ENCODE measurements around the gene UGT1A1.

DNA sequence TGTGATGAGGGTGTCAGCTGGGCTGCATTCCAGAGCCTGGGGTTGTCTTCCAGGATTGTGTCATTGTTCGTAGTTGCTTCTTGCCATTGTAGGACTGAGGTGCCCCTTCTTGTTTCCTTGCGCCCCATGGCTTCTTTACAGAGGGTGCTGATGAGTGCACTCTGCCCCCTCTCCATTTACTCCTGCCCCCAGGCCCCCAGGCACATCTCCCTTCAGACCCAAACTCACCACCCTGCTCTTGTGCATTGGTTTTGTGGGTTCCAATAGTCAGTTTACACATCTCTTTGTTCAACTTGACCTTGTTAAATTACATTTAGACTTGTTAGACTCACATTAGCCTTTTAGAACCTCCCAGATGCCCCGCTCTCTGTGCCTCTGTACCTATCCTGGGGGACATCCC, 61.1 kb downstream of the UGT1A1 start:
- TF ChIP-seq TAF1 (IDR thresholded peaks at IDR 0.05; ENCODE audit: borderline replicate concordance, low read depth, low read length) (no peak), CEBPB (IDR thresholded peaks at IDR 0.05; ENCODE audit: borderline replicate concordance in 1 of 2, low read depth in 2 of 2, low read length in 2 of 2) (no peak), RAD21 (IDR thresholded peaks at IDR 0.05; ENCODE audit: insufficient read depth, low read depth, low read length) (no peak), RFX5 (IDR thresholded peaks at IDR 0.05; ENCODE audit: low read depth, low read length) (no peak), SP1 (IDR thresholded peaks at IDR 0.05; ENCODE audit: low read depth, low read length) (no peak)
- TF ChIP-seq, protein P1, sequence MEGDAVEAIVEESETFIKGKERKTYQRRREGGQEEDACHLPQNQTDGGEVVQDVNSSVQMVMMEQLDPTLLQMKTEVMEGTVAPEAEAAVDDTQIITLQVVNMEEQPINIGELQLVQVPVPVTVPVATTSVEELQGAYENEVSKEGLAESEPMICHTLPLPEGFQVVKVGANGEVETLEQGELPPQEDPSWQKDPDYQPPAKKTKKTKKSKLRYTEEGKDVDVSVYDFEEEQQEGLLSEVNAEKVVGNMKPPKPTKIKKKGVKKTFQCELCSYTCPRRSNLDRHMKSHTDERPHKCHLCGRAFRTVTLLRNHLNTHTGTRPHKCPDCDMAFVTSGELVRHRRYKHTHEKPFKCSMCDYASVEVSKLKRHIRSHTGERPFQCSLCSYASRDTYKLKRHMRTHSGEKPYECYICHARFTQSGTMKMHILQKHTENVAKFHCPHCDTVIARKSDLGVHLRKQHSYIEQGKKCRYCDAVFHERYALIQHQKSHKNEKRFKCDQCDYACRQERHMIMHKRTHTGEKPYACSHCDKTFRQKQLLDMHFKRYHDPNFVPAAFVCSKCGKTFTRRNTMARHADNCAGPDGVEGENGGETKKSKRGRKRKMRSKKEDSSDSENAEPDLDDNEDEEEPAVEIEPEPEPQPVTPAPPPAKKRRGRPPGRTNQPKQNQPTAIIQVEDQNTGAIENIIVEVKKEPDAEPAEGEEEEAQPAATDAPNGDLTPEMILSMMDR (IDR thresholded peaks at IDR 0.05 in 2 of 3, conservative IDR thresholded peaks at IDR 0.05 in 1 of 3; ENCODE audit: control insufficient read depth in 2 of 3, extremely low read depth in 1 of 3, insufficient read depth in 1 of 3, low read depth in 3 of 3, low read length in 3 of 3): no peak

Data from GM12878 (cell line).